Caco-2 (cell line): Measurements from ENCODE around the gene XCR1. TPM values are rescaled to one million over a fixed set of nuclear protein-coding genes. Genes with fewer than 3 reads are reported as not detected.
"Not testable (repeated sequence)": the region's sequence is repeated elsewhere in the genome, so short reads cannot be mapped to it uniquely, and the experiment has no call there.

Experiments used
- BruUV-seq: library from RNA; stranded (reverse); fragments of 400-500 nt; replicated peaks from 2 replicates; lab custom pipeline; 2021; lab: Mats Ljungman, UMichigan
- CTCF ChIA-PET: fragments of 300-600 bp; sonication (Branson Sonifier 250); formaldehyde crosslinking; loops from one replicate; lab custom pipeline; 2022; ENCODE audit warnings: antibody characterized with exemption; lab: Charles Lee
- POLR2A ChIA-PET: fragments of 300-600 bp; sonication (Branson Sonifier 250); formaldehyde crosslinking; loops from one replicate; lab custom pipeline; 2022; ENCODE audit warnings: antibody characterized with exemption; lab: Charles Lee
- DNase-seq, 2 experiments: peaks; one replicate each; pipeline versions ENCODE4 v3.0.0 to v3.0.0-alpha.2; 2020 to 2022
- H3K27me3 ChIP-seq: replicated peaks from 2 replicates; pipeline ENCODE4 v1.6.0; 2011; ENCODE audit warnings: low read length; ENCODE audit not compliant: control insufficient read depth, insufficient read depth
- H3K36me3 ChIP-seq: 2 replicates; pipeline ENCODE4 v1.5.1; 2011; ENCODE audit warnings: low read length; ENCODE audit not compliant: control insufficient read depth, insufficient read depth
- H3K4me1 ChIP-seq: fragments of 250-450 bp; sonication (Bioruptor Pico); 2 replicates; pipeline ENCODE4 v1.5.1; 2020; ENCODE audit warnings: mild to moderate bottlenecking
- H3K4me3 ChIP-seq: 2 replicates; pipeline ENCODE4 v1.5.1; 2011; ENCODE audit warnings: low read depth, mild to moderate bottlenecking, control low read depth, low read length
- H3K9me3 ChIP-seq: fragments of 250-450 bp; sonication (Bioruptor Pico); 2 replicates; pipeline ENCODE4 v1.5.1; 2020; ENCODE audit warnings: mild to moderate bottlenecking, moderate library complexity
- H3K27ac Mint-ChIP-seq: one replicate; pipeline ENCODE4 v1.8.0; 2022; ENCODE audit warnings: mixed read lengths; ENCODE audit not compliant: unreplicated experiment
- H3K27me3 Mint-ChIP-seq: one replicate; pipeline ENCODE4 v1.8.0; 2022; ENCODE audit warnings: mixed read lengths; ENCODE audit not compliant: insufficient read depth, unreplicated experiment
- H3K36me3 Mint-ChIP-seq: one replicate; pipeline ENCODE4 v1.8.0; 2022; ENCODE audit warnings: mild to moderate bottlenecking, mixed read lengths; ENCODE audit not compliant: insufficient read depth, unreplicated experiment
- H3K4me1 Mint-ChIP-seq: one replicate; pipeline ENCODE4 v1.8.0; 2022; ENCODE audit warnings: low read depth, mixed read lengths; ENCODE audit not compliant: unreplicated experiment
- H3K4me3 Mint-ChIP-seq: one replicate; pipeline ENCODE4 v1.8.0; 2022; ENCODE audit warnings: mild to moderate bottlenecking, moderate library complexity, mixed read lengths; ENCODE audit not compliant: unreplicated experiment
- H3K9me3 Mint-ChIP-seq: one replicate; pipeline ENCODE4 v1.8.0; 2022; ENCODE audit warnings: mixed read lengths; ENCODE audit not compliant: unreplicated experiment
- intact Hi-C: fragments of 100-400 bp; cut with micrococcal nuclease; formaldehyde crosslinking; loops from one replicate; pipeline ENCODE4 v1.10.0; 2022; ENCODE audit not compliant: unreplicated experiment
- total RNA-seq: library from RNA; stranded (reverse); gene quantifications from 2 replicates; pipeline ENCODE4 v1.2.3, GENCODE V29; 2022
- TF ChIP-seq, protein P1 (sequence below), 2 experiments: fragments of 200-600 bp in 1 of 2; IDR thresholded peaks; 1 replicate in 1 of 2; 2 replicates in 1 of 2; pipeline versions ENCODE4 v1.5.1 to v1.8.0; 2011 to 2022; ENCODE audit warnings: antibody characterized with exemption in 1 of 2, control low read depth in 1 of 2, inconsistent platforms in 1 of 2, low read depth in 1 of 2, low read length in 1 of 2, mild to moderate bottlenecking in 1 of 2, moderate library complexity in 1 of 2; ENCODE audit not compliant: insufficient read depth in 1 of 2, severe bottlenecking in 1 of 2, unreplicated experiment in 1 of 2

The XCR1 gene
- total RNA-seq, 1 experiment from 2014 or later: not detected

DNA sequence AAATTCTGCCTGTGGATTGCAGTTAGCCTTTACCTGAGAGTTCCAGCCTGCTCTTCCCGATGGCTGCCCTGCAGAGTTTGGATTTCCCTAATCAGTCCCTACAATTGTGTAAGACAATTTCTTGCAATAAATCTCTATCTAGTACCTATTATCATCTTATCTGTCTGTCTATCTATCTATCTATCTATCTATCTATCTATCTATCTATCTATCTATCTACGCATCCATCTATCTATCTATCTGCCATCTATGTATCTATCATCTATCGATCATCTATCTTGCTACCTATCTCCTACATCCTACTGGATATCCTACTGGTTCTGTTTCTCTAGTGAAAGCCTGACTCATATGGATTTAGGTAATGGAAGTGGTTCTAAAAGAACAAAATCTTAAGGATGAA, 30.4 kb upstream of the XCR1 start:
- CTCF ChIA-PET: no interaction called here
- Histone ChIP-seq H3K9me3 (no peaks in the 10 kb centered on the region), H3K4me1 (peaks cover 5% of the 10 kb centered on the region; the same call in 1 of the 2 replicates), H3K4me3 (no peak overlapping the region), H3K36me3 (no peaks in the 10 kb centered on the region), H3K27me3 (no peaks in the 10 kb centered on the region)
- H3K4me1 Mint-ChIP-seq: peaks cover 20% of the 10 kb centered on the region
- peaks cover 2% of the 10 kb centered on the region for H3K27me3 Mint-ChIP-seq
- H3K4me3 Mint-ChIP-seq: no peak overlapping the region
- POLR2A ChIA-PET: no interaction called here
- no TSS peak for BruUV-seq
- H3K36me3 Mint-ChIP-seq: no peaks in the 10 kb centered on the region
- intact Hi-C loops: no loop called here
- peaks cover 9% of the 10 kb centered on the region for H3K9me3 Mint-ChIP-seq
- TF ChIP-seq, protein P1, sequence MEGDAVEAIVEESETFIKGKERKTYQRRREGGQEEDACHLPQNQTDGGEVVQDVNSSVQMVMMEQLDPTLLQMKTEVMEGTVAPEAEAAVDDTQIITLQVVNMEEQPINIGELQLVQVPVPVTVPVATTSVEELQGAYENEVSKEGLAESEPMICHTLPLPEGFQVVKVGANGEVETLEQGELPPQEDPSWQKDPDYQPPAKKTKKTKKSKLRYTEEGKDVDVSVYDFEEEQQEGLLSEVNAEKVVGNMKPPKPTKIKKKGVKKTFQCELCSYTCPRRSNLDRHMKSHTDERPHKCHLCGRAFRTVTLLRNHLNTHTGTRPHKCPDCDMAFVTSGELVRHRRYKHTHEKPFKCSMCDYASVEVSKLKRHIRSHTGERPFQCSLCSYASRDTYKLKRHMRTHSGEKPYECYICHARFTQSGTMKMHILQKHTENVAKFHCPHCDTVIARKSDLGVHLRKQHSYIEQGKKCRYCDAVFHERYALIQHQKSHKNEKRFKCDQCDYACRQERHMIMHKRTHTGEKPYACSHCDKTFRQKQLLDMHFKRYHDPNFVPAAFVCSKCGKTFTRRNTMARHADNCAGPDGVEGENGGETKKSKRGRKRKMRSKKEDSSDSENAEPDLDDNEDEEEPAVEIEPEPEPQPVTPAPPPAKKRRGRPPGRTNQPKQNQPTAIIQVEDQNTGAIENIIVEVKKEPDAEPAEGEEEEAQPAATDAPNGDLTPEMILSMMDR (IDR thresholded peaks at IDR 0.05; ENCODE audit: insufficient read depth in 1 of 2, low read depth in 1 of 2, low read length in 1 of 2, severe bottlenecking in 1 of 2, unreplicated experiment in 1 of 2): no peak
- H3K27ac Mint-ChIP-seq: no peak overlapping the region
- no peak for DNase-seq

DNA sequence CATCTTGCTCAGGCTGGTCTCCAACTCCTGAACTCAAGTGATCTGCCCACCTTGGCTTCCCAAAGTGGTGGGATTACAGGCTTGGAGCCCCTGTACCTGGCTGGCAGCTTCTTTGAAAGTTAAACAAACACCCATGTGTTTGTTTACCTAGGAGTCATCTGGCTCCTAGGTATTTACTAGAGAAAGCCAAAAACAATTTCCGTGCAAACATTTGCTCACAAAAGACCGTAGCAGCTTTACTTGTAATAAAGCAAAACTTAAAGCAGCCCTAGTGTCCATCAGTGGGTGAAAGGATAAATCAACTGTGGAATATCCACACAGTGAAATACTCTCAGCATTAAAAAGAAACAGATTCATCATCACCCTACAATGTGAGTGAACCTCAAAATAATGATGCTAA, 29.4 kb upstream of the XCR1 start:
- H3K9me3 Mint-ChIP-seq: peaks cover 9% of the 10 kb centered on the region
- DNase-seq: no peak
- intact Hi-C loops: no loop called here
- H3K9me3 ChIP-seq: no peaks in the 10 kb centered on the region
- no peak overlapping the region for H3K4me3 Mint-ChIP-seq
- H3K27ac Mint-ChIP-seq: no peak overlapping the region
- peaks cover 5% of the 10 kb centered on the region; the same call in 1 of the 2 replicates for H3K4me1 ChIP-seq
- TF ChIP-seq, protein P1 (IDR thresholded peaks at IDR 0.05; ENCODE audit: insufficient read depth in 1 of 2, low read depth in 1 of 2, low read length in 1 of 2, severe bottlenecking in 1 of 2, unreplicated experiment in 1 of 2): no peak
- H3K27me3 ChIP-seq: no peaks in the 10 kb centered on the region
- BruUV-seq: no TSS peak
- no peaks in the 10 kb centered on the region for H3K36me3 ChIP-seq
- ChIA-PET CTCF (no interaction called here), POLR2A (no interaction called here)
- H3K36me3 Mint-ChIP-seq: no peaks in the 10 kb centered on the region
- peaks cover 20% of the 10 kb centered on the region for H3K4me1 Mint-ChIP-seq
- peaks cover 2% of the 10 kb centered on the region for H3K27me3 Mint-ChIP-seq
- H3K4me3 ChIP-seq: no peak overlapping the region

DNA sequence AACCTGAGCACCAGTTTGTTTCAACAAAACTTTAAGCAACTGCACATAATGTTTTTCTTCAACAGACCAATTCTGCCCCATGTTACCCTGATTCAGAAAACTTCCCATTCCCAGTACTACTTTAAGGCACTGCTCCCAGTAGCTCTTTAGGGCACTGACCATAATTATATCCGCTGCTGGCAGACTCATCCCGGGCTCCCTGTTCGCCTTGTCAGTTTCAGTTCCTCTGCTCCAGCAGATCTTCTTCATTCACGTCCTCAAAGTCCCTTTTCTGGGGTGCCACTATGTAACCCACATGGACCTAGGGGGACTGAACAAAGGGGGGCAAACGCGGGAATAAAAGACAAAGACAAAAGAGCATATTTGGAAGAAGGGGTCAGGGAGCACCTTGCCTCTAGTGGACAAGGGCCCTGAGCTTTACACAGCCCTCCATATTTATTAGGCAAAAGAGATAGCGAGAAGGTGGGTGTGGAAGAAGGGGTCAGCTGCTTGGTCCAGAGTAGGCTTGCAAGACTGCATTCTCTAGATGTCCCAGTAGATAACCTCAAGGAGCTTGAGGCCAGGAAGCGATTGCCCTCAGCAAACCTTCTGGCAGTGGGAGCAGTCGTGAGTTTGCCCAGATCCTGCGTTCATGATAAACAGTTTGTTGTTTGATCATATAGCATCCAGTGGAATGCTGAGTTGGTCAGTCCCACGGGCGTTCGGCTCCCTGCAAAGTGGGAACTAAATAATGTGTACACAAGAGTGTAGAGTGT, 26.7 kb upstream of the XCR1 start:
- Mint-ChIP-seq H3K4me3 (peak overlapping the region; percentile 20), H3K4me1 (peaks cover 27% of the 10 kb centered on the region)
- H3K9me3 ChIP-seq, POLR2A ChIA-PET, BruUV-seq, intact Hi-C loops, H3K36me3 ChIP-seq, H3K9me3 Mint-ChIP-seq, H3K27ac Mint-ChIP-seq, H3K27me3 Mint-ChIP-seq, H3K4me3 ChIP-seq, H3K27me3 ChIP-seq, CTCF ChIA-PET, H3K36me3 Mint-ChIP-seq: not testable (repeated sequence)
- peaks cover 18% of the 10 kb centered on the region; the same call in 1 of the 2 replicates for H3K4me1 ChIP-seq
- DNase-seq: peak; percentile 18 to 59

DNA sequence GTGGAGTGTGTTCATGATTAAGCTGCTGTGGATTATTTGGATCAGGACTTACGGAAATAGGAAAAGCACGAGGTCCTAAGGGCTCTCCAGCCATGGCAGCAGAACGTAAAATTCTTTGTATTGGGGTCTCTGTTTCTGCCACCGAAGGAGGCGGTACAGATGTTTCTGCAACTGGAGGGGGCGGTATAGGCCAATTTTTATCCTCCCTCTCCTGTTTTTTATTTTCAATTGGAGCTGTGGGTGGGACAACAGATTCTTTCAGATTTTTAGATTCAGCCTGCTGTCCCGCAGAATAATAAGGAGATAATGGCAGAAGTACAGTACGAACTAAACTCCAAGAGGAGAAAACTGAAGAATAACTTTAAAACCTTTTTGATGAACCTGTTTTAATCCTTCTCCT, 26.0 kb upstream of the XCR1 start:
- H3K4me1 ChIP-seq: peaks cover 20% of the 10 kb centered on the region; the same call in 1 of the 2 replicates
- DNase-seq, BruUV-seq, H3K4me3 Mint-ChIP-seq, CTCF ChIA-PET, H3K36me3 Mint-ChIP-seq, intact Hi-C loops, H3K27me3 ChIP-seq, H3K4me3 ChIP-seq, H3K27ac Mint-ChIP-seq, H3K27me3 Mint-ChIP-seq, H3K9me3 Mint-ChIP-seq, POLR2A ChIA-PET, H3K9me3 ChIP-seq, H3K36me3 ChIP-seq: not testable (repeated sequence)
- peaks cover 33% of the 10 kb centered on the region for H3K4me1 Mint-ChIP-seq
